Naive thymus-derived CD4-positive, alpha-beta T cell (primary cell): ENCODE results near the gene SPATA2. TPM values are rescaled to one million over a fixed set of nuclear protein-coding genes. Genes with fewer than 3 reads are reported as not detected.

ENCODE experiments used
- ATAC-seq: fragments of 150-1000 bp; cut with Tn5 transposase; 2 replicates; pipeline ENCODE4 v1.10.0; 2021; ENCODE audit warnings: mild to moderate bottlenecking, moderate library complexity
- CTCF ChIA-PET: fragments of 350-600 bp; sonication (Branson Sonifier 250); formaldehyde crosslinking; loops from one replicate; lab custom pipeline; 2021; ENCODE audit warnings: antibody characterized with exemption; lab: Charles Lee
- POLR2A ChIA-PET: fragments of 350-600 bp; sonication (Branson Sonifier 250); formaldehyde crosslinking; loops from one replicate; lab custom pipeline; 2021; ENCODE audit warnings: antibody characterized with exemption, inconsistent platforms; lab: Charles Lee
- DNase-seq, 9 donors: peaks; one replicate each; pipeline versions ENCODE4 v3.0.0 to v3.0.0-alpha.2; 2020 to 2022; ENCODE audit warnings: mixed read lengths in 1 of 9
- H3K27ac ChIP-seq: one replicate; pipeline ENCODE4 v1.7.0; 2013; ENCODE audit warnings: mild to moderate bottlenecking, low read depth, low read length, moderate library complexity
- H3K27me3 ChIP-seq, 2 donors: one replicate each; pipeline ENCODE4 v1.7.0; 2013; ENCODE audit warnings: low read length in 2 of 2, mild to moderate bottlenecking in 2 of 2, moderate library complexity in 2 of 2; ENCODE audit not compliant: control insufficient read depth in 2 of 2, insufficient read depth in 2 of 2
- H3K36me3 ChIP-seq, 3 experiments: 1 replicate in 2 of 3; 2 replicates in 1 of 3; pipeline ENCODE4 v1.7.0; 2013; ENCODE audit warnings: low read length in 3 of 3, mild to moderate bottlenecking in 3 of 3, moderate library complexity in 1 of 3; ENCODE audit not compliant: insufficient read depth in 3 of 3, control insufficient read depth in 2 of 3
- H3K4me1 ChIP-seq, 2 donors: one replicate each; pipeline ENCODE4 v1.7.0; 2013; ENCODE audit warnings: low read length in 2 of 2, mild to moderate bottlenecking in 2 of 2, moderate library complexity in 1 of 2; ENCODE audit not compliant: control insufficient read depth in 2 of 2, insufficient read depth in 2 of 2
- H3K4me3 ChIP-seq: 2 replicates; pipeline ENCODE4 v1.7.0; 2013; ENCODE audit warnings: mild to moderate bottlenecking, low read length
- H3K9me3 ChIP-seq, 3 experiments: 1 replicate in 2 of 3; 2 replicates in 1 of 3; pipeline ENCODE4 v1.7.0; 2013; ENCODE audit warnings: low read length in 3 of 3; ENCODE audit not compliant: control insufficient read depth in 2 of 3
- H3K27ac Mint-ChIP-seq, 9 donors: one replicate each; pipeline ENCODE4 v1.8.0; 2020 to 2022; ENCODE audit warnings: mixed read lengths in 9 of 9, mild to moderate bottlenecking in 8 of 9, moderate library complexity in 5 of 9, inconsistent platforms in 2 of 9
- H3K27me3 Mint-ChIP-seq, 5 donors: one replicate each; pipeline ENCODE4 v1.8.0; 2021 to 2022; ENCODE audit warnings: mixed read lengths in 5 of 5, mild to moderate bottlenecking in 1 of 5
- H3K36me3 Mint-ChIP-seq, 5 donors: one replicate each; pipeline ENCODE4 v1.8.0; 2020 to 2022; ENCODE audit warnings: mixed read lengths in 5 of 5, mild to moderate bottlenecking in 3 of 5, inconsistent platforms in 1 of 5
- H3K4me1 Mint-ChIP-seq, 7 donors: one replicate each; pipeline ENCODE4 v1.8.0; 2020 to 2022; ENCODE audit warnings: mixed read lengths in 7 of 7, mild to moderate bottlenecking in 3 of 7, inconsistent platforms in 1 of 7
- H3K4me3 Mint-ChIP-seq, 10 donors: one replicate each; pipeline ENCODE4 v1.8.0; 2020 to 2022; ENCODE audit warnings: mild to moderate bottlenecking in 10 of 10, mixed read lengths in 10 of 10, moderate library complexity in 6 of 10, inconsistent platforms in 2 of 10
- H3K9me3 Mint-ChIP-seq, 11 donors: one replicate each; pipeline ENCODE4 v1.8.0; 2020 to 2022; ENCODE audit warnings: mixed read lengths in 11 of 11, mild to moderate bottlenecking in 4 of 11, inconsistent platforms in 1 of 11, moderate library complexity in 1 of 11
- intact Hi-C, 2 donors: fragments of 100-400 bp; cut with micrococcal nuclease; formaldehyde crosslinking; loops; one replicate each; pipeline ENCODE4 v1.15.1; 2023
- polyA plus RNA-seq, 2 donors: library from polyadenylated mRNA; unstranded; fragments of 300-500 nt; fragmentation: Illumina TruSeq; gene quantifications; one replicate each; pipeline ENCODE4 v1.2.3, GENCODE V29; 2021
- total RNA-seq, 6 experiments: library from RNA in 5 of 6; stranded (reverse) in 5 of 6; gene quantifications; 1 replicate in 5 of 6; 2 replicates in 1 of 6; pipeline ENCODE4 v1.2.3 and lab custom pipeline; 2021 to 2026

SPATA2 gene
- total and polyA plus RNA-seq, 7 experiments from 2014 or later = 2.7 to 18.4 (median 9.6) TPM

GRCh38 chr20:49880177-49880576, 35.2 kb downstream of the SPATA2 start:
- Mint-ChIP-seq H3K4me1 (no peaks in the 10 kb centered on the region), H3K4me3 (no peak overlapping the region), H3K27ac (peak overlapping the region in 3 of 9 donors; percentile 33 to 56 (median 53)), H3K27me3 (no peaks in the 10 kb centered on the region), H3K36me3 (peaks cover 0 to 25% (median 6%) of the 10 kb centered on the region in 5 donors), H3K9me3 (no peaks in the 10 kb centered on the region)
- DNase-seq (no peak), ATAC-seq (no peak)
- H3K36me3 ChIP-seq = peaks cover 0 to 76% (median 5%) of the 10 kb centered on the region in 3 experiments
- H3K9me3 ChIP-seq = no peaks in the 10 kb centered on the region
- ChIA-PET CTCF (no interaction called here), POLR2A (interaction anchor here (0.7 kb wide), 1 partner anchor 78 kb away, joined by 3 read pairs; no protein-coding TSS in a partner anchor)
- no peaks in the 10 kb centered on the region for H3K27me3 ChIP-seq
- H3K27ac ChIP-seq = no peak overlapping the region
- H3K4me1 ChIP-seq = no peaks in the 10 kb centered on the region
- intact Hi-C loops = no loop called here
- no peak overlapping the region for H3K4me3 ChIP-seq

- Mint-ChIP-seq H3K27me3 (no peaks in the 10 kb centered on the region), H3K9me3 (no peaks in the 10 kb centered on the region), H3K4me3 (no peak overlapping the region), H3K4me1 (peaks cover 0 to 5% (median 0%) of the 10 kb centered on the region in 7 donors), H3K36me3 (peaks cover 4 to 21% (median 10%) of the 10 kb centered on the region in 5 donors), H3K27ac (peak overlapping the region in 1 of 9 donors; percentile 19)
- no peak overlapping the region for H3K27ac ChIP-seq
- no peaks in the 10 kb centered on the region for H3K9me3 ChIP-seq
- H3K4me3 ChIP-seq = no peak overlapping the region
- ChIA-PET CTCF (interaction anchor here (0.6 kb wide), 1 partner anchor 720 kb away, joined by 4 read pairs; no protein-coding TSS in a partner anchor), POLR2A (no interaction called here)
- intact Hi-C loops = no loop called here
- peaks cover 0 to 74% (median 5%) of the 10 kb centered on the region in 3 experiments for H3K36me3 ChIP-seq
- no peaks in the 10 kb centered on the region for H3K27me3 ChIP-seq
- H3K4me1 ChIP-seq = no peaks in the 10 kb centered on the region
- ATAC-seq (no peak), DNase-seq (no peak)
These were observed 36.4 kb downstream of the SPATA2 start for GRCh38 chr20:49878977-49879376.

GRCh38 chr20:49877386-49877921, 37.9 kb downstream of the SPATA2 start:
- intact Hi-C loops = no loop called here
- peaks cover 4 to 18% (median 11%) of the 10 kb centered on the region in 5 donors for H3K36me3 Mint-ChIP-seq
- Histone ChIP-seq H3K36me3 (peaks cover 0 to 61% (median 5%) of the 10 kb centered on the region in 3 experiments), H3K27me3 (no peaks in the 10 kb centered on the region), H3K9me3 (no peaks in the 10 kb centered on the region), H3K4me3 (no peak overlapping the region), H3K27ac (no peak overlapping the region), H3K4me1 (no peaks in the 10 kb centered on the region)
- POLR2A ChIA-PET = no interaction called here
- ATAC-seq (no peak), DNase-seq (no peak)
- CTCF ChIA-PET = no interaction called here
- H3K27ac Mint-ChIP-seq = peak overlapping the region in 3 of 9 donors; percentile 5 to 45 (median 28)
- H3K9me3 Mint-ChIP-seq = no peaks in the 10 kb centered on the region
- no peaks in the 10 kb centered on the region for H3K27me3 Mint-ChIP-seq
- peaks cover 0 to 5% (median 0%) of the 10 kb centered on the region in 7 donors for H3K4me1 Mint-ChIP-seq
- no peak overlapping the region for H3K4me3 Mint-ChIP-seq

- H3K27me3 Mint-ChIP-seq = no peaks in the 10 kb centered on the region
- CTCF ChIA-PET = no interaction called here
- Histone ChIP-seq H3K4me1 (no peaks in the 10 kb centered on the region), H3K36me3 (peaks cover 0 to 44% (median 5%) of the 10 kb centered on the region in 3 experiments), H3K9me3 (no peaks in the 10 kb centered on the region), H3K4me3 (no peak overlapping the region), H3K27ac (no peak overlapping the region), H3K27me3 (no peaks in the 10 kb centered on the region)
- no peak overlapping the region for H3K4me3 Mint-ChIP-seq
- ATAC-seq = no peak
- DNase-seq = no peak
- H3K9me3 Mint-ChIP-seq = no peaks in the 10 kb centered on the region
- POLR2A ChIA-PET = no interaction called here
- H3K4me1 Mint-ChIP-seq = peaks cover 0 to 5% (median 0%) of the 10 kb centered on the region in 7 donors
- intact Hi-C loops = no loop called here
- peaks cover 4 to 16% (median 13%) of the 10 kb centered on the region in 5 donors for H3K36me3 Mint-ChIP-seq
- peak overlapping the region in 2 of 9 donors; percentile 10 to 52 for H3K27ac Mint-ChIP-seq
These were observed 40.6 kb downstream of the SPATA2 start for GRCh38 chr20:49874696-49875095.

- Mint-ChIP-seq H3K27me3 (no peaks in the 10 kb centered on the region), H3K9me3 (no peaks in the 10 kb centered on the region), H3K27ac (no peak overlapping the region), H3K36me3 (peaks cover 4 to 27% (median 10%) of the 10 kb centered on the region in 5 donors), H3K4me3 (no peak overlapping the region), H3K4me1 (peaks cover 0 to 5% (median 0%) of the 10 kb centered on the region in 7 donors)
- CTCF ChIA-PET = interaction anchor here (0.7 to 1.4 kb wide), 2 partner anchors 17 to 163 kb away, joined by 3 read pairs; no protein-coding TSS in a partner anchor
- POLR2A ChIA-PET = interaction anchor here (0.7 kb wide), 1 partner anchor 987 kb away, joined by 4 read pairs; no protein-coding TSS in a partner anchor
- Histone ChIP-seq H3K36me3 (peaks cover 0 to 48% (median 0%) of the 10 kb centered on the region in 3 experiments), H3K27ac (no peak overlapping the region), H3K9me3 (no peaks in the 10 kb centered on the region), H3K4me3 (no peak overlapping the region), H3K4me1 (no peaks in the 10 kb centered on the region), H3K27me3 (no peaks in the 10 kb centered on the region)
- ATAC-seq (no peak), DNase-seq (no peak)
- intact Hi-C loops = no loop called here
These were observed 43.3 kb downstream of the SPATA2 start for GRCh38 chr20:49872056-49872455.

- no peaks in the 10 kb centered on the region for H3K27me3 ChIP-seq
- intact Hi-C loops = no loop called here
- CTCF ChIA-PET = no interaction called here
- peaks cover 0 to 45% (median 0%) of the 10 kb centered on the region in 3 experiments for H3K36me3 ChIP-seq
- no peak overlapping the region for H3K4me3 ChIP-seq
- no peaks in the 10 kb centered on the region for H3K4me1 ChIP-seq
- Mint-ChIP-seq H3K27ac (no peak overlapping the region), H3K27me3 (no peaks in the 10 kb centered on the region), H3K4me1 (peaks cover 0 to 5% (median 0%) of the 10 kb centered on the region in 7 donors), H3K9me3 (no peaks in the 10 kb centered on the region), H3K36me3 (peaks cover 4 to 25% (median 13%) of the 10 kb centered on the region in 5 donors), H3K4me3 (no peak overlapping the region)
- POLR2A ChIA-PET = no interaction called here
- no peak overlapping the region for H3K27ac ChIP-seq
- ATAC-seq (no peak), DNase-seq (no peak)
- no peaks in the 10 kb centered on the region for H3K9me3 ChIP-seq
These were observed 43.9 kb downstream of the SPATA2 start for GRCh38 chr20:49871391-49871948.
